ENCODE results near the gene C4orf50.

- TF ChIP-seq, protein P1, sequence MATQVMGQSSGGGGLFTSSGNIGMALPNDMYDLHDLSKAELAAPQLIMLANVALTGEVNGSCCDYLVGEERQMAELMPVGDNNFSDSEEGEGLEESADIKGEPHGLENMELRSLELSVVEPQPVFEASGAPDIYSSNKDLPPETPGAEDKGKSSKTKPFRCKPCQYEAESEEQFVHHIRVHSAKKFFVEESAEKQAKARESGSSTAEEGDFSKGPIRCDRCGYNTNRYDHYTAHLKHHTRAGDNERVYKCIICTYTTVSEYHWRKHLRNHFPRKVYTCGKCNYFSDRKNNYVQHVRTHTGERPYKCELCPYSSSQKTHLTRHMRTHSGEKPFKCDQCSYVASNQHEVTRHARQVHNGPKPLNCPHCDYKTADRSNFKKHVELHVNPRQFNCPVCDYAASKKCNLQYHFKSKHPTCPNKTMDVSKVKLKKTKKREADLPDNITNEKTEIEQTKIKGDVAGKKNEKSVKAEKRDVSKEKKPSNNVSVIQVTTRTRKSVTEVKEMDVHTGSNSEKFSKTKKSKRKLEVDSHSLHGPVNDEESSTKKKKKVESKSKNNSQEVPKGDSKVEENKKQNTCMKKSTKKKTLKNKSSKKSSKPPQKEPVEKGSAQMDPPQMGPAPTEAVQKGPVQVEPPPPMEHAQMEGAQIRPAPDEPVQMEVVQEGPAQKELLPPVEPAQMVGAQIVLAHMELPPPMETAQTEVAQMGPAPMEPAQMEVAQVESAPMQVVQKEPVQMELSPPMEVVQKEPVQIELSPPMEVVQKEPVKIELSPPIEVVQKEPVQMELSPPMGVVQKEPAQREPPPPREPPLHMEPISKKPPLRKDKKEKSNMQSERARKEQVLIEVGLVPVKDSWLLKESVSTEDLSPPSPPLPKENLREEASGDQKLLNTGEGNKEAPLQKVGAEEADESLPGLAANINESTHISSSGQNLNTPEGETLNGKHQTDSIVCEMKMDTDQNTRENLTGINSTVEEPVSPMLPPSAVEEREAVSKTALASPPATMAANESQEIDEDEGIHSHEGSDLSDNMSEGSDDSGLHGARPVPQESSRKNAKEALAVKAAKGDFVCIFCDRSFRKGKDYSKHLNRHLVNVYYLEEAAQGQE (IDR thresholded peaks at IDR 0.05; ENCODE audit: insufficient replicate concordance, low read depth), result no peak
- TF ChIP-seq CTCF (IDR thresholded peaks at IDR 0.05; ENCODE audit: insufficient read depth, low read length) (peak; percentile 49), SPI1 (IDR thresholded peaks at IDR 0.05; ENCODE audit: borderline replicate concordance, low read depth) (no peak), POLR2AphosphoS5 (IDR thresholded peaks at IDR 0.05; ENCODE audit: low read depth) (no peak)
Measured at GRCh38 chr4:6019316-6020263, 1.4 kb upstream of the C4orf50 start.
